HepG2 (cell line): Measurements from ENCODE around the gene RASSF4. TPM values are rescaled to one million over a fixed set of nuclear protein-coding genes. Genes with fewer than 3 reads are reported as not detected.
A peak's percentile ranks its signal among the peaks of the same experiment; 100 is the strongest.

Source experiments
- ATF7 ChIP-seq, 2 experiments: fragments of 450-650 bp in 1 of 2; sonication (generic) in 1 of 2; formaldehyde crosslinking in 1 of 2; IDR thresholded peaks; 2 replicates each; pipeline versions ENCODE4 v1.4.0 to v1.6.1; 2016 to 2020; ENCODE audit warnings: antibody characterized with exemption in 1 of 2, mild to moderate bottlenecking in 1 of 2, missing genetic modification reagents in 1 of 2
- HIVEP1 ChIP-seq: sonication (generic); formaldehyde crosslinking; IDR thresholded peaks from 2 replicates; pipeline ENCODE4 v1.4.0; 2020; ENCODE audit warnings: mild to moderate bottlenecking, missing genetic modification reagents
- HMG20A ChIP-seq: IDR thresholded peaks from 2 replicates; pipeline ENCODE4 v1.6.1; 2016; ENCODE audit warnings: borderline replicate concordance
- KDM2A ChIP-seq: sonication (generic); formaldehyde crosslinking; IDR thresholded peaks from 2 replicates; pipeline ENCODE4 v1.4.0; 2020; ENCODE audit warnings: low read depth, missing genetic modification reagents, borderline replicate concordance
- LCORL ChIP-seq, 2 experiments: fragments of 450-650 bp in 1 of 2; sonication (generic) in 1 of 2; formaldehyde crosslinking in 1 of 2; IDR thresholded peaks; 2 replicates each; pipeline versions ENCODE4 v1.5.0 to v1.6.1; 2017 to 2020; ENCODE audit warnings: antibody characterized with exemption in 1 of 2, missing genetic modification reagents in 1 of 2
- MYC ChIP-seq: sonication (generic); formaldehyde crosslinking; IDR thresholded peaks from 2 replicates; pipeline ENCODE4 v1.9.0; 2021; ENCODE audit warnings: missing genetic modification reagents, borderline replicate concordance
- NKX3-1 ChIP-seq: sonication (generic); formaldehyde crosslinking; IDR thresholded peaks from 2 replicates; pipeline ENCODE4 v1.5.0; 2020; ENCODE audit warnings: missing genetic modification reagents
- PCBP1 ChIP-seq: fragments of 200-400 bp; formaldehyde crosslinking; IDR thresholded peaks from 2 replicates; pipeline ENCODE4 v1.6.1; 2017; ENCODE audit warnings: mild to moderate bottlenecking, low read depth, low read length, borderline replicate concordance
- SALL2 ChIP-seq: sonication (generic); formaldehyde crosslinking; IDR thresholded peaks from 2 replicates; pipeline ENCODE4 v1.8.1; 2023; ENCODE audit warnings: mild to moderate bottlenecking, missing genetic modification reagents, inconsistent platforms
- SNRNP70 ChIP-seq: fragments of 200-400 bp; formaldehyde crosslinking; IDR thresholded peaks from 2 replicates; pipeline ENCODE4 v1.6.1; 2017; ENCODE audit warnings: mild to moderate bottlenecking, low read depth, low read length, moderate library complexity
- SRY ChIP-seq: sonication (generic); formaldehyde crosslinking; IDR thresholded peaks from 2 replicates; pipeline ENCODE4 v1.8.0; 2022; ENCODE audit warnings: mild to moderate bottlenecking, missing genetic modification reagents
- ZNF331 ChIP-seq: sonication (generic); formaldehyde crosslinking; IDR thresholded peaks from 2 replicates; pipeline ENCODE4 v1.4.0; 2020; ENCODE audit warnings: missing genetic modification reagents
- ZNF570 ChIP-seq: sonication (generic); formaldehyde crosslinking; IDR thresholded peaks from 2 replicates; pipeline ENCODE4 v1.4.0; 2020; ENCODE audit warnings: mild to moderate bottlenecking, missing genetic modification reagents, borderline replicate concordance
- ZNF644 ChIP-seq: IDR thresholded peaks from 2 replicates; pipeline ENCODE4 v1.6.1; 2016; ENCODE audit warnings: low read depth
- ZNF782 ChIP-seq: sonication (generic); formaldehyde crosslinking; IDR thresholded peaks from 2 replicates; pipeline ENCODE4 v1.4.0; 2020; ENCODE audit warnings: missing genetic modification reagents, mild to moderate bottlenecking, borderline replicate concordance
- ZNF839 ChIP-seq: sonication (generic); formaldehyde crosslinking; IDR thresholded peaks from 2 replicates; pipeline ENCODE4 v1.4.0; 2020; ENCODE audit warnings: missing genetic modification reagents, mild to moderate bottlenecking, borderline replicate concordance
- ZSCAN22 ChIP-seq: sonication (generic); formaldehyde crosslinking; IDR thresholded peaks from 2 replicates; pipeline ENCODE4 v1.4.0; 2020; ENCODE audit warnings: mild to moderate bottlenecking, missing genetic modification reagents
- polyA plus RNA-seq, 8 experiments: library from polyadenylated mRNA; depleted of rRNA in 3 of 8; stranded (reverse) in 7 of 8; unstranded in 1 of 8; fragments of >200 nt; fragmentation: Illumina TruSeq in 4 of 8; extraction: Trizol in 4 of 8; gene quantifications; 2 replicates each; pipeline versions ENCODE4 v1.2.1 to v1.2.3, GENCODE V29; 2011 to 2016; ENCODE audit warnings: low read depth in 4 of 8, missing spikeins in 1 of 8, mixed read lengths in 1 of 8; ENCODE audit not compliant: insufficient read depth in 1 of 8
- total RNA-seq, 5 experiments: library from RNA; depleted of rRNA; stranded (reverse); fragments of >200 nt; fragmentation: Illumina TruSeq; extraction: Trizol; gene quantifications; 2 replicates each; pipeline ENCODE4 v1.2.3, GENCODE V29; 2016; ENCODE audit warnings: low read depth in 1 of 5
- TF ChIP-seq, protein P1 (sequence below): sonication (generic); formaldehyde crosslinking; IDR thresholded peaks from 2 replicates; pipeline ENCODE4 v1.8.0; 2023; ENCODE audit warnings: mild to moderate bottlenecking, missing genetic modification reagents
- TF ChIP-seq, protein P2 (sequence below): sonication (generic); formaldehyde crosslinking; IDR thresholded peaks from 2 replicates; pipeline ENCODE4 v1.9.0; 2021; ENCODE audit warnings: mild to moderate bottlenecking, missing genetic modification reagents
- TF ChIP-seq, protein P3 (sequence below): sonication (generic); formaldehyde crosslinking; IDR thresholded peaks from 2 replicates; pipeline ENCODE4 v1.4.0; 2020; ENCODE audit warnings: mild to moderate bottlenecking, missing genetic modification reagents
- TF ChIP-seq, protein P4 (sequence below): sonication (generic); formaldehyde crosslinking; IDR thresholded peaks from 2 replicates; pipeline ENCODE4 v1.4.0; 2020; ENCODE audit warnings: missing genetic modification reagents

RASSF4 gene
- total and polyA plus RNA-seq, 2 of the 13 experiments (the other 11 are each of a cell fraction or from before 2014, with no cell fraction given): 34.0 to 51.7 TPM

DNA sequence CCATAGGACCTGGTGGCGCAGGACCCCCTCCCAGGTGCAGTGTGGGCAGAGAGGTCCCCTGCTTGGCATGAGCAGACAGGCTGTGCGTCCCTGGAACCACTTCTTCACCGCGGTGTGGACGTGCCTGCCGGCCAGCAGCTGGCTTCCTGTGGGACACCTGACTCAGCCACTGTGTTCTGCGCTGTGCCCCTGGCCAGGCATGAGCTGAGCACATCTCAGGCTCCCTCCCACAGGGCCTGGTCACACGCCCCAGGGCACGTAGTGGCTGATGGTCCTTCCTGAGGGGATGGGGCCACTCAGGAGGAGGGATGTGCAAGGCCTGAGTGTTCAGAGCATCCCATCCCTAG, 22.5 kb downstream of the RASSF4 start (continued):
- TF ChIP-seq, protein P1, sequence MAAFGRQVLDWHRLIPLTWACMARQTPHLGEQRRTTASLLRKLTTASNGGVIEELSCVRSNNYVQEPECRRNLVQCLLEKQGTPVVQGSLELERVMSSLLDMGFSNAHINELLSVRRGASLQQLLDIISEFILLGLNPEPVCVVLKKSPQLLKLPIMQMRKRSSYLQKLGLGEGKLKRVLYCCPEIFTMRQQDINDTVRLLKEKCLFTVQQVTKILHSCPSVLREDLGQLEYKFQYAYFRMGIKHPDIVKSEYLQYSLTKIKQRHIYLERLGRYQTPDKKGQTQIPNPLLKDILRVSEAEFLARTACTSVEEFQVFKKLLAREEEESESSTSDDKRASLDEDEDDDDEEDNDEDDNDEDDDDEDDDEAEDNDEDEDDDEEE (CRISPR knock-in tag): no peak
- TF ChIP-seq, protein P2, sequence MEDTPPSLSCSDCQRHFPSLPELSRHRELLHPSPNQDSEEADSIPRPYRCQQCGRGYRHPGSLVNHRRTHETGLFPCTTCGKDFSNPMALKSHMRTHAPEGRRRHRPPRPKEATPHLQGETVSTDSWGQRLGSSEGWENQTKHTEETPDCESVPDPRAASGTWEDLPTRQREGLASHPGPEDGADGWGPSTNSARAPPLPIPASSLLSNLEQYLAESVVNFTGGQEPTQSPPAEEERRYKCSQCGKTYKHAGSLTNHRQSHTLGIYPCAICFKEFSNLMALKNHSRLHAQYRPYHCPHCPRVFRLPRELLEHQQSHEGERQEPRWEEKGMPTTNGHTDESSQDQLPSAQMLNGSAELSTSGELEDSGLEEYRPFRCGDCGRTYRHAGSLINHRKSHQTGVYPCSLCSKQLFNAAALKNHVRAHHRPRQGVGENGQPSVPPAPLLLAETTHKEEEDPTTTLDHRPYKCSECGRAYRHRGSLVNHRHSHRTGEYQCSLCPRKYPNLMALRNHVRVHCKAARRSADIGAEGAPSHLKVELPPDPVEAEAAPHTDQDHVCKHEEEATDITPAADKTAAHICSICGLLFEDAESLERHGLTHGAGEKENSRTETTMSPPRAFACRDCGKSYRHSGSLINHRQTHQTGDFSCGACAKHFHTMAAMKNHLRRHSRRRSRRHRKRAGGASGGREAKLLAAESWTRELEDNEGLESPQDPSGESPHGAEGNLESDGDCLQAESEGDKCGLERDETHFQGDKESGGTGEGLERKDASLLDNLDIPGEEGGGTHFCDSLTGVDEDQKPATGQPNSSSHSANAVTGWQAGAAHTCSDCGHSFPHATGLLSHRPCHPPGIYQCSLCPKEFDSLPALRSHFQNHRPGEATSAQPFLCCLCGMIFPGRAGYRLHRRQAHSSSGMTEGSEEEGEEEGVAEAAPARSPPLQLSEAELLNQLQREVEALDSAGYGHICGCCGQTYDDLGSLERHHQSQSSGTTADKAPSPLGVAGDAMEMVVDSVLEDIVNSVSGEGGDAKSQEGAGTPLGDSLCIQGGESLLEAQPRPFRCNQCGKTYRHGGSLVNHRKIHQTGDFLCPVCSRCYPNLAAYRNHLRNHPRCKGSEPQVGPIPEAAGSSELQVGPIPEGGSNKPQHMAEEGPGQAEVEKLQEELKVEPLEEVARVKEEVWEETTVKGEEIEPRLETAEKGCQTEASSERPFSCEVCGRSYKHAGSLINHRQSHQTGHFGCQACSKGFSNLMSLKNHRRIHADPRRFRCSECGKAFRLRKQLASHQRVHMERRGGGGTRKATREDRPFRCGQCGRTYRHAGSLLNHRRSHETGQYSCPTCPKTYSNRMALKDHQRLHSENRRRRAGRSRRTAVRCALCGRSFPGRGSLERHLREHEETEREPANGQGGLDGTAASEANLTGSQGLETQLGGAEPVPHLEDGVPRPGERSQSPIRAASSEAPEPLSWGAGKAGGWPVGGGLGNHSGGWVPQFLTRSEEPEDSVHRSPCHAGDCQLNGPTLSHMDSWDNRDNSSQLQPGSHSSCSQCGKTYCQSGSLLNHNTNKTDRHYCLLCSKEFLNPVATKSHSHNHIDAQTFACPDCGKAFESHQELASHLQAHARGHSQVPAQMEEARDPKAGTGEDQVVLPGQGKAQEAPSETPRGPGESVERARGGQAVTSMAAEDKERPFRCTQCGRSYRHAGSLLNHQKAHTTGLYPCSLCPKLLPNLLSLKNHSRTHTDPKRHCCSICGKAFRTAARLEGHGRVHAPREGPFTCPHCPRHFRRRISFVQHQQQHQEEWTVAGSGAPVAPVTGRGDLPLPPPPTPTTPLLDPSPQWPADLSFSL (CRISPR knock-in tag): no peak
- TF ChIP-seq SALL2 (0 out of 2 replicates have a peak, but pooled peaks have one; percentile 41), KDM2A (CRISPR knock-in tag) (0 out of 2 replicates have a peak, but pooled peaks have one; percentile 28), ZSCAN22 (CRISPR knock-in tag) (no peak), SRY (CRISPR knock-in tag) (no peak), ZNF644 (CRISPR knock-in tag) (no peak), ZNF782 (CRISPR knock-in tag) (no peak), ATF7 (IDR thresholded peaks at IDR 0.05) (no peak), ATF7 (CRISPR knock-in tag; IDR thresholded peaks at IDR 0.05) (no peak), ZNF570 (CRISPR knock-in tag) (no peak), HMG20A (no peak), ZNF331 (no peak), MYC (0 out of 2 replicates have a peak, but pooled peaks have one; percentile 19), PCBP1 (no peak), SNRNP70 (no peak), NKX3-1 (no peak), ZNF839 (CRISPR knock-in tag) (no peak), HIVEP1 (CRISPR knock-in tag) (0 out of 2 replicates have a peak, but pooled peaks have one; percentile 22), LCORL (IDR thresholded peaks at IDR 0.05) (no peak), LCORL (CRISPR knock-in tag; IDR thresholded peaks at IDR 0.05) (no peak)
- TF ChIP-seq, protein P3, sequence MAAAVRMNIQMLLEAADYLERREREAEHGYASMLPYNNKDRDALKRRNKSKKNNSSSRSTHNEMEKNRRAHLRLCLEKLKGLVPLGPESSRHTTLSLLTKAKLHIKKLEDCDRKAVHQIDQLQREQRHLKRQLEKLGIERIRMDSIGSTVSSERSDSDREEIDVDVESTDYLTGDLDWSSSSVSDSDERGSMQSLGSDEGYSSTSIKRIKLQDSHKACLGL (CRISPR knock-in tag): 0 out of 2 replicates have a peak, but pooled peaks have one; percentile 42
- TF ChIP-seq, protein P4, sequence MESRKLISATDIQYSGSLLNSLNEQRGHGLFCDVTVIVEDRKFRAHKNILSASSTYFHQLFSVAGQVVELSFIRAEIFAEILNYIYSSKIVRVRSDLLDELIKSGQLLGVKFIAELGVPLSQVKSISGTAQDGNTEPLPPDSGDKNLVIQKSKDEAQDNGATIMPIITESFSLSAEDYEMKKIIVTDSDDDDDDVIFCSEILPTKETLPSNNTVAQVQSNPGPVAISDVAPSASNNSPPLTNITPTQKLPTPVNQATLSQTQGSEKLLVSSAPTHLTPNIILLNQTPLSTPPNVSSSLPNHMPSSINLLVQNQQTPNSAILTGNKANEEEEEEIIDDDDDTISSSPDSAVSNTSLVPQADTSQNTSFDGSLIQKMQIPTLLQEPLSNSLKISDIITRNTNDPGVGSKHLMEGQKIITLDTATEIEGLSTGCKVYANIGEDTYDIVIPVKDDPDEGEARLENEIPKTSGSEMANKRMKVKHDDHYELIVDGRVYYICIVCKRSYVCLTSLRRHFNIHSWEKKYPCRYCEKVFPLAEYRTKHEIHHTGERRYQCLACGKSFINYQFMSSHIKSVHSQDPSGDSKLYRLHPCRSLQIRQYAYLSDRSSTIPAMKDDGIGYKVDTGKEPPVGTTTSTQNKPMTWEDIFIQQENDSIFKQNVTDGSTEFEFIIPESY (CRISPR knock-in tag): 0 out of 2 replicates have a peak, but pooled peaks have one; percentile 9
